DND-41 (cell line): ENCODE results near the gene CHERP.
A peak's percentile ranks its signal among the peaks of the same experiment; 100 is the strongest.

Source experiments
- ATAC-seq: fragments of 200-7000 bp; cut with Tn5 transposase; 3 replicates; pipeline ENCODE4 v1.9.1; 2021; ENCODE audit warnings: low read depth; ENCODE audit not compliant: insufficient read depth
- DNase-seq: peaks from one replicate; pipeline ENCODE4 v3.0.0-alpha.2; 2020
- H2AFZ ChIP-seq: 2 replicates; pipeline ENCODE4 v1.6.0; 2012; ENCODE audit warnings: low read depth, low read length
- H3K27ac ChIP-seq: 2 replicates; pipeline ENCODE4 v1.5.1; 2012; ENCODE audit warnings: low read length, inconsistent platforms
- H3K27me3 ChIP-seq: fragments of 200-600 bp; sonication (generic); 2 replicates; pipeline ENCODE4 v1.6.0; 2012; ENCODE audit warnings: low read length, mild to moderate bottlenecking, inconsistent platforms; ENCODE audit not compliant: insufficient read depth, poor library complexity
- H3K36me3 ChIP-seq: 2 replicates; pipeline ENCODE4 v1.5.1; 2012; ENCODE audit warnings: low read length, inconsistent platforms; ENCODE audit not compliant: insufficient read depth
- H3K4me1 ChIP-seq: 2 replicates; pipeline ENCODE4 v1.5.1; 2012; ENCODE audit warnings: mild to moderate bottlenecking, low read length; ENCODE audit not compliant: insufficient read depth
- H3K4me2 ChIP-seq: 2 replicates; pipeline ENCODE4 v1.6.0; 2012; ENCODE audit warnings: mild to moderate bottlenecking, moderate library complexity, low read length, inconsistent platforms; ENCODE audit not compliant: insufficient read depth
- H3K4me3 ChIP-seq, 2 experiments: fragments of 200-600 bp in 1 of 2; shearing (Covaris generic) in 1 of 2; 2 replicates each; pipeline ENCODE4 v1.5.1; 2012 to 2016; ENCODE audit warnings: inconsistent platforms in 2 of 2, low read length in 2 of 2, mild to moderate bottlenecking in 2 of 2, low read depth in 1 of 2, moderate library complexity in 1 of 2
- H3K79me2 ChIP-seq: 2 replicates; pipeline ENCODE4 v1.6.0; 2012; ENCODE audit warnings: low read length, inconsistent platforms; ENCODE audit not compliant: insufficient read depth
- H3K9ac ChIP-seq: 2 replicates; pipeline ENCODE4 v1.6.0; 2012; ENCODE audit warnings: low read depth, mild to moderate bottlenecking, inconsistent platforms, low read length, moderate library complexity
- H3K9me3 ChIP-seq: 2 replicates; pipeline ENCODE4 v1.5.1; 2012; ENCODE audit warnings: low read length, moderate library complexity, mild to moderate bottlenecking, inconsistent platforms; ENCODE audit not compliant: insufficient read depth, severe bottlenecking
- H4K20me1 ChIP-seq: 2 replicates; pipeline ENCODE4 v1.6.0; 2012; ENCODE audit warnings: low read length; ENCODE audit not compliant: insufficient read depth
- CTCF ChIP-seq: IDR thresholded peaks from 2 replicates; pipeline ENCODE4 v1.5.1; 2012; ENCODE audit warnings: borderline replicate concordance, low read length, moderate library complexity, mild to moderate bottlenecking; ENCODE audit not compliant: poor library complexity, severe bottlenecking; ENCODE audit errors: extremely low read depth
- EZH2 ChIP-seq: IDR thresholded peaks from 3 replicates; pipeline ENCODE4 v1.6.1; 2012; ENCODE audit warnings: borderline replicate concordance, low read depth, mild to moderate bottlenecking, moderate library complexity, low read length, inconsistent platforms; ENCODE audit not compliant: severe bottlenecking

Gene CHERP

DNA sequence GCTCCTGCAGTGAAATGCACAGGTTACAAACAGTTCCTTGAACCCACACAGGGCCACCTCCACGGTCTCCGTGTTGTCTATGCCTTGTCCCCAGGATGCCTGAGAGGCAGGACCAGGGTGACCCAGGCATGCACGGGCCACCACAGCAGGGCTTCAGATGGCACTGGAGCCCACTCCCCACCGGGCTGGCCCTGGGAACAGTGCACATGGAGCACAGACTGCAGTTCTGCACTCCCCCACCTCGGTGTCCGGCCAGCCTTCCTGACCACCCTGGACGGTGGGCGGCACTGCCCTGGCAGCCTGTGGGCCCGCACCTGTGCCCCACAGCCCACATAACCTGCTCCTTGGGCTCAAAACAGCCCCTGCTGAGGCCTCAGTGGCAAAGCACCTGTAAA lies 44.2 kb upstream of the CHERP start:
- DNase-seq (peak; percentile 21), ATAC-seq (no peak)
- Histone ChIP-seq H3K4me3 (peak overlapping the region in 1 of 2 experiments; percentile 47; a peak in 2 of 4 replicates), H3K79me2 (peaks cover 90% of the 10 kb centered on the region), H4K20me1 (peaks cover 77% of the 10 kb centered on the region), H3K9ac (peak overlapping the region; percentile 54), H3K4me2 (peak overlapping the region; percentile 75), H3K36me3 (peaks cover 12% of the 10 kb centered on the region), H3K27ac (peak overlapping the region; percentile 93), H3K9me3 (no peaks in the 10 kb centered on the region), H3K4me1 (peaks cover 80% of the 10 kb centered on the region), H3K27me3 (no peaks in the 10 kb centered on the region), H2AFZ (no peak overlapping the region)
- TF ChIP-seq EZH2 (no peak), CTCF (no peak)

DNA sequence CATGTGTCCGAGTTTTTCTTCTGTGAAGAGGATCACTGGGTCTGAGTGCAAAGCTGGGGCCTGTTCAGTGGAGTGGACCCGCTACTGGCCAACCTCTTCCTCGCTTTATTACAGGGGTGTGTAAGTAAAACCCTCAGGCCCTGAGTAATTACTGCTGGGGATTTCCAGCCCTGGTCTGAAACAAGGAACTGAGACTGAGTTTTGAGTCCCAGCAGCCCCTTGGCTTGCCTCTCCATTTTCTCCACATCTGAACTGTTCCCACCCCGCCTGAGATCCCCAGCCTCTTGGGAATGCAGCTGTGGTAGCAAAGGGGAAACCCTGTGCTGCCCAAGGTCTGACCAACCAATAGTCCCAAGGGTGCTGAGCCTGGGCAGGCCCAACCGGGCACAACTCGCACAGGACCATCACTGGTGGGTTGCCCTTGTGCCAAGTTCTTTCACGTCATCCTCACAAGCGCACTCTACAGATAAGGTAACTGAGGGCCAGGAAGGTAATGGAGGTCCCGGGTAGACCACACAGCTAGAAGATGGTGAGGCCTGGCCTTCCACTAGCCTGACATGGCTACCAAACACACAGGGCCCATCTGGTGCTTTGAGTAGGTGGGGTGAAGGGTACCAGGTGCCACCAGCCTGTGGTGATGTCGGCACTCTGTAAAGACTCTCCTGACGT lies 43.7 kb upstream of the CHERP start:
- Histone ChIP-seq H2AFZ (no peak overlapping the region), H3K4me3 (peak overlapping the region in 1 of 2 experiments; percentile 47; a peak in 2 of 4 replicates), H3K27me3 (no peaks in the 10 kb centered on the region), H3K36me3 (peaks cover 17% of the 10 kb centered on the region), H3K9ac (peak overlapping the region; percentile 54), H3K27ac (peak overlapping the region; percentile 93), H3K9me3 (no peaks in the 10 kb centered on the region), H3K4me1 (peaks cover 75% of the 10 kb centered on the region), H3K4me2 (peak overlapping the region; percentile 75), H3K79me2 (peaks cover 90% of the 10 kb centered on the region), H4K20me1 (peaks cover 77% of the 10 kb centered on the region)
- ATAC-seq (no peak), DNase-seq (peak; percentile 24)
- TF ChIP-seq CTCF (no peak), EZH2 (no peak)

GRCh38 chr19:16585094-16585801 lies 43.0 kb upstream of the CHERP start:
- H3K79me2 ChIP-seq: peaks cover 93% of the 10 kb centered on the region
- no peak overlapping the region for H2AFZ ChIP-seq
- H3K9ac ChIP-seq: peak overlapping the region; percentile 54
- H3K36me3 ChIP-seq: peaks cover 21% of the 10 kb centered on the region
- peak overlapping the region in 1 of 2 experiments; percentile 56; a peak in 2 of 4 replicates for H3K4me3 ChIP-seq
- H3K4me1 ChIP-seq: peaks cover 73% of the 10 kb centered on the region
- H3K27me3 ChIP-seq: no peaks in the 10 kb centered on the region
- TF ChIP-seq EZH2: no peak
- no peak for TF ChIP-seq CTCF
- peaks cover 80% of the 10 kb centered on the region for H4K20me1 ChIP-seq
- peak overlapping the region; percentile 93 for H3K27ac ChIP-seq
- DNase-seq: no peak
- no peaks in the 10 kb centered on the region for H3K9me3 ChIP-seq
- peak overlapping the region; percentile 75 for H3K4me2 ChIP-seq
- no peak for ATAC-seq
